Measurements from ENCODE around the gene CACNA1C.
"Not testable (repeated sequence)": the region's sequence is repeated elsewhere in the genome, so short reads cannot be mapped to it uniquely, and the experiment has no call there.

The CACNA1C gene

GRCh38 chr12:2110127-2110526 lies 57.3 kb downstream of the CACNA1C start:
- in situ Hi-C loops (cut with HindIII; ENCODE audit: low sequenced_read_pairs), result no loop called here

GRCh38 chr12:2110849-2111566 lies 58.2 kb downstream of the CACNA1C start:
- in situ Hi-C loops (cut with HindIII; ENCODE audit: low sequenced_read_pairs), result no loop called here

- in situ Hi-C loops (cut with HindIII; ENCODE audit: low sequenced_read_pairs), result no loop called here
These were observed 59.0 kb downstream of the CACNA1C start for GRCh38 chr12:2111826-2112225.

GRCh38 chr12:2112401-2112800 lies 59.6 kb downstream of the CACNA1C start:
- in situ Hi-C loops (cut with HindIII; ENCODE audit: low sequenced_read_pairs), result no loop called here

GRCh38 chr12:2113119-2113912 lies 60.5 kb downstream of the CACNA1C start:
- in situ Hi-C loops (cut with HindIII; ENCODE audit: low sequenced_read_pairs), result no loop called here

- in situ Hi-C loops (cut with HindIII; ENCODE audit: low sequenced_read_pairs), result no loop called here
These were observed 61.3 kb downstream of the CACNA1C start for GRCh38 chr12:2114071-2114470.

- in situ Hi-C loops (cut with HindIII; ENCODE audit: low sequenced_read_pairs), result no loop called here
These were observed 62.5 kb downstream of the CACNA1C start for GRCh38 chr12:2115101-2115845.

GRCh38 chr12:2117541-2117940 lies 64.8 kb downstream of the CACNA1C start:
- in situ Hi-C loops (cut with HindIII; ENCODE audit: low sequenced_read_pairs), result no loop called here

- in situ Hi-C loops (cut with HindIII; ENCODE audit: low sequenced_read_pairs), result no loop called here
These were observed 65.3 kb downstream of the CACNA1C start for GRCh38 chr12:2118061-2118460.

GRCh38 chr12:2118481-2119255 lies 65.9 kb downstream of the CACNA1C start:
- in situ Hi-C loops (cut with HindIII; ENCODE audit: low sequenced_read_pairs), result no loop called here

GRCh38 chr12:2119266-2119665 lies 66.5 kb downstream of the CACNA1C start:
- in situ Hi-C loops (cut with HindIII; ENCODE audit: low sequenced_read_pairs), result no loop called here

- in situ Hi-C loops (cut with HindIII; ENCODE audit: low sequenced_read_pairs), result no loop called here
These were observed 68.4 kb downstream of the CACNA1C start for GRCh38 chr12:2120982-2121758.

- in situ Hi-C loops (cut with HindIII; ENCODE audit: low sequenced_read_pairs), result no loop called here
These were observed 71.8 kb downstream of the CACNA1C start for GRCh38 chr12:2124466-2125023.

GRCh38 chr12:2125651-2126522 lies 73.1 kb downstream of the CACNA1C start:
- in situ Hi-C loops (cut with HindIII; ENCODE audit: low sequenced_read_pairs), result no loop called here

GRCh38 chr12:2126676-2127406 lies 74.1 kb downstream of the CACNA1C start:
- in situ Hi-C loops (cut with HindIII; ENCODE audit: low sequenced_read_pairs), result no loop called here

- in situ Hi-C loops (cut with HindIII; ENCODE audit: low sequenced_read_pairs), result no loop called here
These were observed 76.3 kb downstream of the CACNA1C start for GRCh38 chr12:2129076-2129475.

GRCh38 chr12:2135661-2136418 lies 83.1 kb downstream of the CACNA1C start:
- in situ Hi-C loops (cut with HindIII; ENCODE audit: low sequenced_read_pairs), result not testable (repeated sequence)
